Left ventricle myocardium inferior (tissue), 1 donor: ENCODE data around the gene CUX1. TPM values are rescaled to one million over a fixed set of nuclear protein-coding genes. Genes with fewer than 3 reads are reported as not detected.

Source experiments
- DNase-seq: peaks from one replicate; pipeline ENCODE4 v3.0.0-alpha.2; 2020
- H3K27ac ChIP-seq: fragments of 200-600 bp; replicated peaks from 2 replicates; pipeline ENCODE4 v1.8.0; 2021
- H3K27me3 ChIP-seq: fragments of 200-600 bp; 2 replicates; pipeline ENCODE4 v1.8.0; 2021; ENCODE audit warnings: low read depth
- H3K36me3 ChIP-seq: fragments of 200-600 bp; 2 replicates; pipeline ENCODE4 v1.8.0; 2021
- H3K4me1 ChIP-seq: fragments of 200-600 bp; 2 replicates; pipeline ENCODE4 v1.8.0; 2021
- H3K4me3 ChIP-seq: fragments of 200-600 bp; 2 replicates; pipeline ENCODE4 v1.8.0; 2021; ENCODE audit warnings: mild to moderate bottlenecking, moderate library complexity
- H3K9me3 ChIP-seq: fragments of 200-600 bp; replicated peaks from 2 replicates; pipeline ENCODE4 v1.8.0; 2021
- intact Hi-C: fragments of 100-400 bp; cut with micrococcal nuclease; formaldehyde crosslinking; loops from one replicate; pipeline ENCODE4 v1.11.0; 2022
- total RNA-seq: library from RNA; stranded (reverse); fragmentation: NEBNext Ultra II Directional; extraction: Animal tissue kit (Norgen Biotek cat#: 25700); gene quantifications from one replicate; pipeline ENCODE4 v1.2.1, GENCODE V29; 2021
- TF ChIP-seq, protein P1 (sequence below): fragments of 200-600 bp; IDR thresholded peaks from 2 replicates; pipeline ENCODE4 v1.8.0; 2021; ENCODE audit warnings: antibody characterized with exemption, mild to moderate bottlenecking, borderline replicate concordance
- donor health status: DM: no; HTN: yes; CAD: no; lungs with severe emphysema.

Gene CUX1
- total RNA-seq, 1 donor from 2014 or later = 125 TPM

DNA sequence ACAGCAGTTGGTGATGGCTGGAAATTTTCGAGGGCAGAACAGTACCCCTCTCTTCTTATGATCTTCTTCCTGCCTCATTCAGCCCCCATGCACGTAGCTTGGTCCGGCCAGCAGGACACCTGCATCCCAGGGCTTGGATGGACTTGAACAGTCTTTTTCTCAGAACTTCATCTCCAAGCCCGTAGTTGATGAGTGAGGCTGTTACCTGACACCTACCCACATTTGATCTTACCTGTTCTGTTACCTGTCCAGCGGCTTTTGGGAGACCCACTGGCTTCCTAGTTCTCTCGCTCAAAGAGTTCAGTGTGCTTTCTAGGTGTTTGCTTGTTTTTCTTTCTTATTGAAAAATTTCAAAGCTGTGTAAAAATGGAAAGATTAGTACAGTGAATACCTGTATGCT is 212.2 kb downstream of the CUX1 start:
- DNase-seq = no peak
- Histone ChIP-seq H3K4me3 (no peak overlapping the region), H3K27me3 (no peaks in the 10 kb centered on the region), H3K4me1 (peaks cover 7% of the 10 kb centered on the region), H3K27ac (no peak overlapping the region), H3K36me3 (peaks cover 16% of the 10 kb centered on the region), H3K9me3 (no peaks in the 10 kb centered on the region)
- TF ChIP-seq, protein P1, sequence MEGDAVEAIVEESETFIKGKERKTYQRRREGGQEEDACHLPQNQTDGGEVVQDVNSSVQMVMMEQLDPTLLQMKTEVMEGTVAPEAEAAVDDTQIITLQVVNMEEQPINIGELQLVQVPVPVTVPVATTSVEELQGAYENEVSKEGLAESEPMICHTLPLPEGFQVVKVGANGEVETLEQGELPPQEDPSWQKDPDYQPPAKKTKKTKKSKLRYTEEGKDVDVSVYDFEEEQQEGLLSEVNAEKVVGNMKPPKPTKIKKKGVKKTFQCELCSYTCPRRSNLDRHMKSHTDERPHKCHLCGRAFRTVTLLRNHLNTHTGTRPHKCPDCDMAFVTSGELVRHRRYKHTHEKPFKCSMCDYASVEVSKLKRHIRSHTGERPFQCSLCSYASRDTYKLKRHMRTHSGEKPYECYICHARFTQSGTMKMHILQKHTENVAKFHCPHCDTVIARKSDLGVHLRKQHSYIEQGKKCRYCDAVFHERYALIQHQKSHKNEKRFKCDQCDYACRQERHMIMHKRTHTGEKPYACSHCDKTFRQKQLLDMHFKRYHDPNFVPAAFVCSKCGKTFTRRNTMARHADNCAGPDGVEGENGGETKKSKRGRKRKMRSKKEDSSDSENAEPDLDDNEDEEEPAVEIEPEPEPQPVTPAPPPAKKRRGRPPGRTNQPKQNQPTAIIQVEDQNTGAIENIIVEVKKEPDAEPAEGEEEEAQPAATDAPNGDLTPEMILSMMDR = no peak
- intact Hi-C loops = no loop called here

DNA sequence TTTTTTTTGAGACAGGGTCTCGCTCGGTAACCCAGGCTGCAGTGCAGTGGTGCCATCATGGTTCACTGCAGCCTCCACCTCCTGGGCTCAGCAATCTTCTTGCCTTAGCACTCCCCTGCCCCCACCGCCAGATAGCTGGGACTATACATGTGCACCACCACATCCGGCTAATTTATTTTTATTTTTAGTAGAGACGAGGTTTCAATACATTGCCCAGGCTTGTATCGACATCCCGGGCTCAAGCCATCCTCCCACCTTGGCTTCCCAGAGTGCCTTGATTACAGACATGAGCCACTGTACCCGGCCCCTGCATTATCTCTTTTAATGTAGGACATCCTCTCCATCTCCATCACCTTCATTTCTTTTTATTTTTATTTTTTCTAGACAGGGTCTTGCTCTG is 213.3 kb downstream of the CUX1 start:
- no peak overlapping the region for H3K27ac ChIP-seq
- no peak overlapping the region for H3K4me3 ChIP-seq
- intact Hi-C loops = no loop called here
- no peak for DNase-seq
- TF ChIP-seq, protein P1 = no peak
- peaks cover 16% of the 10 kb centered on the region for H3K36me3 ChIP-seq
- no peaks in the 10 kb centered on the region for H3K9me3 ChIP-seq
- H3K27me3 ChIP-seq = no peaks in the 10 kb centered on the region
- no peaks in the 10 kb centered on the region for H3K4me1 ChIP-seq

DNA sequence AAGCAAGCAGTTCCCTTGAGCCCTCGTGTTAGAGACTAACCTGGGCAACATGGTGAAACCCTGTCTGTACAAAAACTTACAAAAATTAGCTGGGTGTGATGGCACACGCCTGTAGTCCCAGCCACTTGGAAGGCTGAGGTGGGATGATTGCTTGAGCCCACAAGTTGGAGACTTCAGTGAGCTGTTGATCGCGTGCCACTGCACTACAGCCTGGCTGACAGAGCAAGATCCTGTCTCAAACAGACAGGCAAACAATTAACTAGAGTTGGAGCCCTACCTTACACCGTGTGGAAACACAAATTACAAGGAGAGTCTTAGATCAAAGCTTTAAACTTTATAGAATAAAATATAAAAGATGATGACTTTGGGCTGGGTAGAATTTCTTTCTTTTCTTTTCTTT is 219.5 kb downstream of the CUX1 start:
- no peak for DNase-seq
- intact Hi-C loops = no loop called here
- no peaks in the 10 kb centered on the region for H3K27me3 ChIP-seq
- H3K27ac ChIP-seq = peak overlapping the region; percentile 32
- peaks cover 47% of the 10 kb centered on the region for H3K4me1 ChIP-seq
- TF ChIP-seq, protein P1 = no peak
- H3K36me3 ChIP-seq = no peaks in the 10 kb centered on the region
- no peak overlapping the region for H3K4me3 ChIP-seq
- no peaks in the 10 kb centered on the region for H3K9me3 ChIP-seq

DNA sequence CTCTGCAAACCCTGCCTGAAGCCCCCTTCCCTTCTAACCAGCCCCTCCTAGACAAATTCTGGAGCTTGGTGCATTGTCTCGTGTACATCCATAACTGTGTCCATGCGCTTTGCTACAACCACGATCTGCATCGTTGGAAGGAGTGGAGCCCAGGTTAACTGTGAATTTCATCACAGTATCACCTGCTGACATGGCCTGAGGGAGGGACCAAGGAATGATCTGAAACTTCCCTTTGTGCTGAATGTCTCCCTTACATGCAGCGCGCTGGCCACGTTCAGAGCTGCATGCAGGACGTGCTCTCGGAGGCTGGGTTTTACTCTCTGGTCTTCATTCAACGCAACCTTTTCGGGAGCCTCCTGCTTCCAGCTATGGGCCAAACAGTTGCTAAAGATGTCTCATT is 222.3 kb downstream of the CUX1 start:
- intact Hi-C loops = no loop called here
- no peak for DNase-seq
- peak overlapping the region; percentile 83 for H3K27ac ChIP-seq
- H3K4me3 ChIP-seq = no peak overlapping the region
- H3K9me3 ChIP-seq = no peaks in the 10 kb centered on the region
- H3K4me1 ChIP-seq = peaks cover 60% of the 10 kb centered on the region
- H3K27me3 ChIP-seq = no peaks in the 10 kb centered on the region
- TF ChIP-seq, protein P1 = no peak
- no peaks in the 10 kb centered on the region for H3K36me3 ChIP-seq

DNA sequence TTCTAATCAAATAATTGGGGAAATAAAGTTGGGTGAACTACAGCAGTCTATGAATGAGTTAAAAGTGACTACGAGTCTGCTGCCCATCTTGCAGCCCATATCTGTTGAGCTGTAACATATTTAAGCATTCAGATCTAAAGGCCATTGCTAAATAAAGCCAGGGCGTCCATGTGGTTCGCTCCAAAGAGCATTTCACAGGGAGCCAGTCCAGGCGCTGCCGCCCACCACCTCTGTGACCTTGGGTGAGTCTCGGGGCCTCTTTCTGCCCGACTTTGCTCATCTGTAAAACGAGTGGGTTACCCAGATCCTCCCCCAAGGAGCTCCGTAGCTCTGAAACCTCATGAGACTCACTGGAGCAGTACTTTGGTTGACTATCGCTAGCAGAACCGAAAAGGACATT is 223.1 kb downstream of the CUX1 start:
- peaks cover 68% of the 10 kb centered on the region for H3K4me1 ChIP-seq
- TF ChIP-seq, protein P1 = no peak
- DNase-seq = peak; percentile 35
- no peaks in the 10 kb centered on the region for H3K36me3 ChIP-seq
- H3K27me3 ChIP-seq = no peaks in the 10 kb centered on the region
- peak overlapping the region; percentile 39 for H3K4me3 ChIP-seq
- H3K9me3 ChIP-seq = no peaks in the 10 kb centered on the region
- intact Hi-C loops = no loop called here
- H3K27ac ChIP-seq = peak overlapping the region; percentile 83
